ENCODE data around the gene TUBGCP3. TPM values are rescaled to one million over a fixed set of nuclear protein-coding genes. Genes with fewer than 3 reads are reported as not detected.

TUBGCP3 gene
- total RNA-seq, 2 donors from 2014 or later = 28.7 to 29.4 TPM

DNA sequence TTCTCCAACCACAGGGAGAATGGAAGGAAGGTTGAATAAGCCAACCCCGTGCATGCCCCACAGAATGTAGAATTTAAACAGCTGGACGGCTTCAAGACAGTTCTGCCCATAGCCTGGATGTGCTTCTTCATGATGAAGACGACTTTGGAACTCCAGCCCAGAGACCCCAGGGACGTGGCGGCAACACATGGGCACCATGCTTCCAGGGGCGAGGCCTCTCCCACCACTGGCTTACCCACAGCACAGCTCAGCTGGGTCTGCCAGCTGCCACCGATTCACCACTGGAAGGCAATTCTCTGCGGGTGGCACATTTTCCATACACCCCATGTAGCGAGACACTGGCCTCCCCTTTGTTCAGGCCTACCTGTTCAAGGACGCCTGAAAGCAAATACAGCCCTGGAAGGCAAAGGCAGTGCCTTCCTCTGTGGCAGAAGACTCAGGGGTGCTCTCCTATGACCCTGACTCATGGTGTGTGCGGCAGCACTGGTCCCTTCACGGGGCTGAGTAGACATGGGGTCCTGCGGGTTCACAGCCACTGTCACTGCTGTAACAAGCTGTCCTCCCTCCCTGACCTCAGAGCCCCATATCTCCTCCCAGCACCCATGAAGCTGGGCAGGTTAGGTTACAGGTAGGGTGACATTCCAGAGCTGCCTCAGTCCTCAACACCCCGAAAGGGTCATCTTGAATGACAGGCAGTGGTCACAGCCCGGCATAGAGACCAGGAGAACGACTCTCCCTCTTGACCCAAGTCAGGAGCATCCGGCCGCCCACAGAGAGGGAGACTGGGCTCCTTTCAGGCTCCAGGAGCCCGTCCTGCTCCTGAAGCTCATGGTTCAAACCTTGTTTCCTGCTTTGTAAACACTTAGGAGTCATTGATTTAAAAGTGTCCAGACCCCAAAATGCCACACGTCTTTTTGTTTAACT is 139.1 kb downstream of the TUBGCP3 start:
- intact Hi-C loops (cut with DNase I) = loop anchor here (5.0 to 10.0 kb wide), 2 partner anchors 202 to 974 kb away; no protein-coding TSS in a partner anchor
- no peak for DNase-seq (ENCODE audit: low spot score)

DNA sequence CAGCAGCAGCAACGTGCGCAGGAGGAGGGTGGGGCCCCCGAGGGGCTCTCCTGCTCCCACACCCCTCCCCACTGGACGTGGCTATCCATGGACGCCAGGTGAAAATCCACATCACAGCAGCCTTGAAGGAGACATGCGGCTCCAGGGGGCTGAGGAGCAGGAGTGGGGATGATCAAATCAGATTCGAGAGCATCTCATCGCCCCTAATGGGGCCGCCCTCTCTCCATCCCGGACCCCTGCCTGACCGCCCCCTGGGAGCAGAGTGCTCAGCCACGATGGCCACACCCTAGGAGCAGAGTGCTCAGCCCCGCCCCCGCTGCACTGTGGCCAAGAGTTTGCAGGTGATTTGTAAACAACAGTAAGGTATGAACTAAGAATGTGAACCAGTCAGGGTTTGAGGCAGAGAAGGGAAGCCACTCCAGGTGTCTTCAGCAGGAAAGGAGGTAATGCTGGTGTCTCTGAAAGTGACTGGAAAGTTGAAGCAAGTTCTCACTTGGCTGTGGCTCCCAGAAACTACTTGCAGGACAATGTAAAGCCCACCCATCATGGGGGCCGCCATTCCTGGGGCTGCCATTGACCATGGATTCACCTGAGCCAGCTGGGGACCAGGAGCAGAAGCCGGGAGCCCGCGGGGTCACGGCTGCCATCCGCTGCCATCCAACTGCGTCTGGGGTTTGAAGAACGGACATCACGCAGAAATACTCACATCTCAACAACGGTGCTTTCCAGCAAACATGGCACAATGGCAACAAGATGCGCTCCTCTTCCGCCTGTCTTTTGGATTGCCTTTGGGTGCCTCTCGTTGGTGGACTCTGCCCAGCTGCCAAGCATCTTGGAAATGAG is 140.0 kb downstream of the TUBGCP3 start:
- peak; percentile 64 for DNase-seq (ENCODE audit: low spot score)
- intact Hi-C loops (cut with DNase I) = loop anchor here (5.0 to 10.0 kb wide), 2 partner anchors 201 to 973 kb away; no protein-coding TSS in a partner anchor

DNA sequence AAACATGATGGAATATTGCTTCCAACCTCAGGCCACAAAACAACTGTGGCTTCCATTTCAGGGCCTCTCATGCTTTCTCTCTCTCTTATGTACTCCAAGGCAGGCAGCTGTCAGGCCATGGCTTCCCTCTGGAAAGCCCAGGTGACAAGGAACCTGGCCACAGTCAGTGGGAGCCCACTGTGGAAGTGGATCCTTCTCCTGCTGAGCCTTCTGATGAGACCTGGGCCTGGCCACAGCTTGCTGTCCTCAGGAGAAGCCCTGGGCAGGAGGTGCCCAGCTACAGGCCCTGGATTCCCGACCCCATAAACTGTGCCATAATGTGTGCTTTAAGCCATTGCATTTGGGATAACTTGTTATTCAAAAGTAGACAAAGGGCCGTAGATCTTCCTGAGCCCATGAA is 140.6 kb downstream of the TUBGCP3 start:
- intact Hi-C loops (cut with DNase I) = loop anchor here (5.0 to 10.0 kb wide), 2 partner anchors 200 to 973 kb away; no protein-coding TSS in a partner anchor
- no peak for DNase-seq (ENCODE audit: low spot score)

DNA sequence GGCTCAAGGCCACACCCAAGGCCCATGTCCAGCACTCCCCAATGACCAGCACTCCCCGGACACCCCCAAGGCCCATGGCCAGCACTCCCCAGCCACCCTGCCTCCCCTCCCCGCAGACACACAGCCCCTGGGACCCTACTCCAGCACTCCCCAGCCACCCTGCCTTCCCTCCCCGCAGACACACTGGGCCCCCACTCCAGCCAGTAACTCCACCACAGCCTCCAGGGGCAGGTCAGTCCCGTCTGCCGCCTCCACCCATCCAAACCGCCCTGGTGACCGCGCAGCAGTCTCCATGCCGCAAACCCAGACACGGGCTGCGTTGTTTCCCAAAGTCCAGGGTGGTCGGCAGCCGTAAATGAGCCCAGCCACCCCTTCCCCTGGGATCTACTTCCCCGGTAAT is 141.1 kb downstream of the TUBGCP3 start:
- intact Hi-C loops (cut with DNase I) = loop anchor here (5.0 to 10.0 kb wide), 2 partner anchors 200 to 972 kb away; no protein-coding TSS in a partner anchor
- peak; percentile 59 for DNase-seq (ENCODE audit: low spot score)

DNA sequence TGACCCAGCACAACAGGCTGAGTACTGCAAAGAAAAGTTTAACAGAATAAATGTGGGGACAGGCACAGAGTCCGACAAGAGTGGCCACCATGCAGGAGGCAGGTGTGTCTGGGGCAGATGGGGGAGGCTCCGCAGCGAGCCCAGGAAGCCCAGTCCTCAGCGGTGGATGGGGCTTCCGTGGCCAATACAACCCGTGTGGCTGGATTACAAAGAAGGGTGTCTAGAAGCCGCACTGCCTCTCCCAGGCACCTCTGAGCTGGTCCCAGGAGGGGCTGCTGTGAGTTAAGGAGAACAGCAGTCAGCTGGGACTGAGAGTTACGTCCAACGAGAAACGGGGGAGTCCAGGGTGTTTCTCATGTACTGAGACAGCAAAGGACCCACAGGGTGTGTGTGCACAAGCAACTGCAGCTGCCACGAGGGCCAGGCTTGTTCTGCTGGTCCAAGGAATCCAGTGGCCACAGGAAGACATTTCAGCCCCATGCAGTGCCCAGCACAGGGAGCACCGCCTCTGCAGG is 141.5 kb downstream of the TUBGCP3 start:
- peak; percentile 34 for DNase-seq (ENCODE audit: low spot score)
- intact Hi-C loops (cut with DNase I) = loop anchor here (5.0 to 10.0 kb wide), 2 partner anchors 199 to 972 kb away; no protein-coding TSS in a partner anchor

DNA sequence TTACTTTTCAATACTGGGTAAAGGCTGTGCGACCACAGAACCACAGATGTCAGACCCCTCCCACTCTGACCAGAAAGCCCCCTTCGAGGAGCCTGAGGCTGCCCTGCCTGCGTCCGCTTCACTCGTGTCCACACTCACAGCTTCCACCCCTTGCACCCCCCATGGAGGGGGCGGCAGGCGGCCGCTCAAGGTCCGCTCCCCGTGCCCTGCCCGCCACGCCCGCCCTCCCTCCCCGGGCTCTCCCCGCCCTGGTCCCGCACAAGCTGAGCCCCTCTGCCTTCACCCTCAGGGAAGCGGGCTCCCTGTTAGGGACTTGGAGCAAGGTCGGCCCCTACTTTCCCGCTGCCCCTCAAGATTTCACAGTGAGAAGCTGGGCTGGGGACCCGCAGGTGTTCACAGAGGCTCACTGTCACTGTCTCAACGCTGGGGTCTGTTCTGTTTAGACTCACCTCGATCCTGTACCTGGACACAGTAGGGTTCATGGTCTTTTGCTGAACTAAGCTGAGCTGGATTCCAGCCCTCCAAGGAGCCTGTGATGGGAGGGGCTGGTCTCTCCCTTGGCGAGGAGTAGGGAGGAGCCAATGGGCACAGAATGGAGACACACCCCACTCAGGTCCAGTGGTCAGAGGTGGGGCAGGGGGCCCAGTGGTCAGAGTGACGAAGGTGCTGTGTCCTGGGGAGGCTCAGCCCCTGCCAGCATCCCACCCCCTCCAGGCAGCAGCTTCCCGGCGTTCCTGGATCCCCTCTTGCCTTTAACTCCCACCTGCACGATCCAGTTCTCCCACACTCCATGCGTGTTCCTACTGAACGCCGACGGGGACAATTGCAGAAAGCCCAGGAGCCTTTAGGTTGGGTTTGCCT is 142.3 kb downstream of the TUBGCP3 start:
- DNase-seq (ENCODE audit: low spot score) = peak; percentile 62
- intact Hi-C loops (cut with DNase I) = loop anchor here (5.0 to 10.0 kb wide), 2 partner anchors 198 to 971 kb away; no protein-coding TSS in a partner anchor

DNA sequence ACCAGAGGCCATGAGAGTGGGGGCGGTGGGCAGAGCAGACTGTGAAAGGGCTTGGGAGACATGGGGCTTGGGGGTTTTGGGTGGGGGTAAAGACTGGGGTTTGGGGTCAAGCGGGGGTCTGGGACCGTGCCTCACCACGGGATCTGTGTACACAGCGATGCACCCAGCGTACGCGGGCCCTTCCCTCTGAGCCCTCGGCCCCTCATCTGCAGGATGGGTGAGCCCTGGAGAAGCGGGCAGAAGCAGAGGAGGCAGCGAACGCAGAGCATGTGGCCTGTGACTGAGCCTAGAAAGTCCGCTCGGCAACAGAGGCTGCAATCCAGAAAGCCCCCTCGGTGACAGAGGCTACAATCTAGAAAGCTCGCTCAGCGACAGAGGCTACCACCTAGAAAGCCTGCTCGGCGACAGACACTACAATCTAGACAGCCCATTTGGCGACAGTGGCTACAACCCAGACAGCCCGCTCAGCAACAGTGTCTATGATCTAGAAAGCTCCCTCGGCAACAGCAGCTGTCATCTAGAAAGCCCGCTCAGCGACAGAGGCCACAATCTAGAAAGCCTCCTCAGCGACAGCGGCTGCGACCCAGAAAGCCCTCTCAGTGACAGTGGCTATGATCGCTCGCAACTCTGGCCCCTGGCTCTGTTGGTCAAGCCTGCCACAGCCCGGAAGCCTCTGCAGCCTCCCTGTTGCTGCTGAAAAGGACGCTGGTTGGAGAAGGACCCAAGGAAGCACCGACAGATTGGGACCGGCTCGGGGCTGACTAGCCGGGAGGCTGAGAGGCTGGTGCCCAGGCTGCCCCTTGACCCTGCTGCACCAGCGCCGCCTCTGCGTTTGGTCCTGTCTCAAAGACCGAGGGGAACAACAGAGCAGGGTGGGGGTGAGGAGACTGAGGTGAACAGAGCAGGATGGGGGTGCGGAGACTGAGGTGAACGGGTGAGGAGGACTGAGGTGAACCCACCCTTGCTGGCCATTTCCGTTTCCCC is 143.2 kb downstream of the TUBGCP3 start:
- intact Hi-C loops (cut with DNase I) = loop anchor here (5.0 to 10.0 kb wide), 2 partner anchors 197 to 970 kb away; no protein-coding TSS in a partner anchor
- peak; percentile 77 for DNase-seq (ENCODE audit: low spot score)

DNA sequence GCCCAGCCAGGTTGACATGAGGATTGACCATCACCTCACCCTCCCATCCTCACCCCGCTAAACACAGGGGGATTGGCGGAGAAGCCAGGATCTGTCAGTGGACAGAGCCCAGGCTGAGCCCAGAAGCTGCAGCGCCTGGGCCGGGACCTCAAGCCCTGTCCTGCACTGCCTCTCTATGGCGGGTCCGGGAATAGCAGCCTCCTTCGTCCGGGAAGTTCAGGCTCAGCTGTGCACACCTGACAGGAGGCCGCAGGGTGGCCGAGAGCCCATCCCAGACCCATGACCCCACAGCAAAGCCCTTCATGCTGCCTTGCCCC is 144.0 kb downstream of the TUBGCP3 start:
- DNase-seq (ENCODE audit: low spot score) = no peak
- intact Hi-C loops (cut with DNase I) = loop anchor here (10.0 kb wide), 1 partner anchor 969 kb away; no protein-coding TSS in a partner anchor

DNA sequence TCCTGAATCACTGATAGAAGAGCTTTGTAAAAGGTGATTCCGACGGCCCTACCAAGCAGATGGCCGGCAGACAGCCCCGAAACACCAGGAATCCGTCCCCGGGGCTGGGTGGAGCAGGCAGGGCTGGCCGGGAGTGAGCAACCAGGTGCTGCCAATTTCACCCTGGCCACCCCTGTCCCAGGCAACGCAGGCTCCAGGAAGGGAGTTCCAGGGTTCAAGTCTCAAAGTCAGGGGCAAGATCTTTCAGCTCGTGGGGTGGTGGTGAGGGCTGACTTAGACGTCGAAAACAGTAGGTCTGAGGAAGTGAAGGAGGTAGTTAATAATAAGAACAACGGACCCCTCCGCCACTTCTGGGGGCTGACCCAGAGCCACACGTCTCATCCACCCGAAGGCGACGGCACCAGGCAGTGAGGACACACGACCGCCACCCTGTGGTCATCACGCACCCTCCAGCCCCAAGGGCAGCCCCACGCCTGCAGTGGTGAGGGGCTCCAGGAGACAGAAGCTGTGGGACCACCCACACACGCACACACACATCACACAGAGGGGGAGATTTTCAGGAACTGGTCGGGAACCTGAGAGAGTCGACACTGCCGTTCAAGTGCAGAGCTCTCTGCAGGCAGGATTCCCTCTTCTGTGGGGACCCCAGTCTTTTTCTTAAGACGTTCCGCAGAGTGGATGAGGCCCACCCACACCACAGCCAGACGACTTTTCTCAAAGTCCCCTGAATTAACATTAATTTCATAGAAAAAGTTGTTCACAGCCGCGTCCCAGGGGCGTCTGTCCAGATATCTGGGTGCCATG is 144.6 kb downstream of the TUBGCP3 start:
- no peak for DNase-seq (ENCODE audit: low spot score)
- intact Hi-C loops (cut with DNase I) = loop anchor here (10.0 kb wide), 1 partner anchor 969 kb away; no protein-coding TSS in a partner anchor

DNA sequence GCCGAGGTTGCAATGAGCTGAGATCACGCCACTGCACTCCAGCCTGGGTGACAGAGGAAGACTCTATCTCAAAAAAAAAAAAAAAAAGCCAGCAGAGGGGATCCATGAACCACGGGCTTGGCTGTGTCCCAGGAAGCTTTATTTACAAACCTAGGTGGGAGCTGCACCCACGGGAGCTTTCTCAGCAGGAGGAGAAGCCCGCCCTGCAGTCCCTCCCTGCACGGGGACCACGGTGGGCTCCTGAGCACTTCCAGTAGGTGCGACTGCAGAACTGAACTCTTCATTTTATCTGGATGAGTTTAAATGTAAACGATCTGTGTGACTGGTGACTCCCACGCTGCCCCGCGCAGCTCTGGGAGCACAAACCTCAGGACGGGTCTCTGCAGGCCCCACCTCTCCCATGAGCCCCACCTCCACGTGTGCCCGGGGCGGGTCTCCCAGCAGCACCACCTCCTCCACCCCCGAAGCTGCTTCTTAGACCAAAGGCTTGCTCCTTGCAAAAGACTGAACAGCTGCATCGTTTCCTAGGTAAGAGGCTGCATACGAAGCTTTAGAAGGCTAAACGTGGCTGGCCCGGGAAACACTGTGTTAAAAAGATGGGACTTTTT is 145.4 kb downstream of the TUBGCP3 start:
- intact Hi-C loops (cut with DNase I) = loop anchor here (10.0 kb wide), 1 partner anchor 968 kb away; no protein-coding TSS in a partner anchor
- no peak for DNase-seq (ENCODE audit: low spot score)

DNA sequence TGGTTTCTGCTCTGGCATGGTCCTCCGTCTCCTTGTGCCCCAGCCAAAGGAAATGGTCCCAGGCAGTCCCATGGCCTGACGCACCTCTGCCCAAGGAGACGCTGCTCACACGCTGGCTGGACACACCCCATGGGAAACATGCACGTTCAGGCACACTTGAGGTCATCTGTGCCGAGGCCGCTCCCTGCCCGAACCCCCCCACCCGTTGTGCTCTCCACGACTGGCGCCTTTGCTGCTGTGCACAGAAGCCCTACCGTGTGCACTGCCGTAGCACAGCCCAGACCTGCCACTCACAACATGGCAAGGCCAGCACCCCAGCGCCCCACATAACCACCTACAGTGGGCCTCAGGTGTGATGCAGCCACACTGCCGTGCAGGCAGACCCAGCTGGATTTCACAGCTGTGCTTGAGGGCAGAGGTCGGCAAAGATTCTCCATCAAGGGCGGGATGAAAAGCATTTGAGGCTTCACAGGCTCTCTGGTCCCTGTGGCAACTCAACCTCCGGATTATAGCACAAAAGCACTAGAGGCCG is 146.1 kb downstream of the TUBGCP3 start:
- intact Hi-C loops (cut with DNase I) = loop anchor here (10.0 kb wide), 1 partner anchor 967 kb away; no protein-coding TSS in a partner anchor
- no peak for DNase-seq (ENCODE audit: low spot score)

DNA sequence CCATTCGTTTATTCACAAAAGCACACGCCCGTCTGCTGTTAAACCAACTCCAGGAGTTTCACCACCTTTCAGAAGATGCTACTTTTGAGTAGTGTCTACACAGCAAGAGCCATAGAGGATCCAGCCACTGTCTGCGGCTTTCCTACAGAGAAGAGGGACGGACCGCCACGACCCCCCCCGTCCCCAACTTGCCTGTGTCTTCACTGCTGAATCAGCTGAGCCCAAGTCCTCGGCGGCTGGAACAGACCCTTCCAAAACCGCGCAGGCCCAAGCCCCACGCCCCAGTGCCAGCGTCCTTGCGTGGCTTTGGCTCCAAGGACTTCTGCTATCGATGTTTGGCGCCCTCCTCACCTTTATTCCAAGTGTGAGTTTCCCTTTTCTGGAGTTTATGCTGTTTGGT is 146.7 kb downstream of the TUBGCP3 start:
- DNase-seq (ENCODE audit: low spot score) = no peak
- intact Hi-C loops (cut with DNase I) = loop anchor here (10.0 kb wide), 1 partner anchor 966 kb away; no protein-coding TSS in a partner anchor

DNA sequence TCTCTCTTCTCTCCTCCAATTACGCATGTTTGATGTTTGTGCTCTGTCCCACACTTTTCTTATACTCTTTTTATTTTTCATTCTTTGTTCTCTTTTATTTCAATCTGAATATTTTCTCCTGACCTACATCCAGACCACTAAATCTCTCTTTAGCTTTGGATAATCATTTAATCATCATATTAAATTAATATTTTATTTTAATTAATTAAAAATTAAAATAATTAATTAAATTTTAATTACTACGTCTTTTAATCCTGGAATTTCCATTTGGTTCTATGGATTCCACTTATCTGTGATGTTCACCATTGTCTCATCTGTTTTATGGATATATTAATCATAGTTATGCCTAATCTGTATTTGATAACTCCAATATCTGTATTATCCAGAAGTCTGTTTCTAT is 149.4 kb downstream of the TUBGCP3 start:
- intact Hi-C loops (cut with DNase I) = no loop called here

DNA sequence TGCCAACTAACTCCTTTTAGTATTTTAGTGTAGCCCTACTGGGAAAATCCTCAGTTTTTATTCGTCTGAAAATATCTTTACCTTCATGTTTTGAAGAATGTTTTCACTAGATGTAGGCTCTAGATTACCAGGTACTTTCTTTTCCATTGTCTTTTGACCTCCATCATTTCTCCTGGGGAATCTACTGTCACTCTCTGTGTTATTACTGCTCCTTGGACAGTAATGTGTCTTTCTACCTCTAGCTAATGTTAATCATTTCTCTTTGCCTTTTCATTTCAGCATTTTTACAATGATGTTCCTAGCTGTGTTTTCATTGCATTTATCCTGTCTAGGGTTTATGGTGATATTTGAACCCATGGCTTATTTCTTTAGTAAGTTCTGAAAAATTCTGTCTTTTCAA is 149.9 kb downstream of the TUBGCP3 start:
- no peak for DNase-seq (ENCODE audit: low spot score)
- intact Hi-C loops (cut with DNase I) = no loop called here

More for the DNA sequence above, 149.4 kb downstream of the TUBGCP3 start:
- no peak for DNase-seq (ENCODE audit: low spot score)

DNA sequence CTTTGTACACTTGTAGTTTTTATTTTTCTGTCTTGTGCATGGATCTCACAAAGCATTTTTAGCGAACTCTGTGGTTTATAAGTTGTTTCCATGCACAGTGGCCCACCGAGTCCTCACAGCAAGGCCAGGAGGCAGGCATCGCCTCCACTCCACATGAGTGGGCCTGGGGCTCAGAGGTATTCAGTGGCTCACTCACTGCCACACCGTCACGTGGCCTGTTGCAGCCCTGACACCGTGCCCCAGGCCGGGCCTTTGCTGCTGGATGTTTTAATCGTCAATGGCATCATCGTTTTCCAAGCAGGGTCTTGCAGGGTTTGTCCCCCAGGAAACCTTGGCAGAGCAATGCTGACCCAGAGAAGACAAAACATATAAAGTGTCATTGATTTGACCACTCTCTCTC is 152.0 kb downstream of the TUBGCP3 start:
- intact Hi-C loops (cut with DNase I) = no loop called here
- no peak for DNase-seq (ENCODE audit: low spot score)
